K562 (cell line): Measurements from ENCODE around the gene SMOC2. TPM values are rescaled to one million over a fixed set of nuclear protein-coding genes. Genes with fewer than 3 reads are reported as not detected.

Experiments
- ATAC-seq: fragments of 200-7000 bp; cut with Tn5 transposase; 3 replicates; pipeline ENCODE4 v1.9.1; 2020; ENCODE audit warnings: moderate library complexity
- BruUV-seq: library from RNA; stranded (reverse); fragments of 400-500 nt; replicated peaks from 2 replicates; lab custom pipeline; 2021; lab: Mats Ljungman, UMichigan
- CTCF ChIA-PET: fragments of 300-600 bp; formaldehyde crosslinking; extraction: SDS; loops from one replicate; lab custom pipeline; 2021; ENCODE audit warnings: low intra/inter-chr PET ratio; lab: Yijun Ruan, JAX
- POLR2A ChIA-PET: fragments of 300-600, 350-650 bp; sonication (Branson Sonifier 250); formaldehyde crosslinking; extraction: SDS; loops from one replicate; lab custom pipeline; 2021; ENCODE audit warnings: antibody characterized with exemption, inconsistent platforms; lab: Yijun Ruan, JAX
- DNase-seq, 4 experiments: peaks; one replicate each; pipeline versions ENCODE4 v3.0.0 to v3.0.0-alpha.2; 2011 to 2018; ENCODE audit warnings: low spot score in 3 of 4, mixed read lengths in 3 of 4; ENCODE audit errors: extremely low read depth in 1 of 4
- FAIRE-seq: peaks from 2 replicates; lab custom pipeline; 2011; peaks lifted over from hg19 to GRCh38; lab: Jason Lieb, UNC
- H2AFZ ChIP-seq: 2 replicates; pipeline ENCODE4 v1.6.0; 2011; ENCODE audit warnings: low read depth, low read length, control low read depth, inconsistent platforms
- H3K27ac ChIP-seq: fragments of 200-600 bp; 3 replicates; pipeline ENCODE4 v1.8.0; 2011; ENCODE audit warnings: low read depth, mild to moderate bottlenecking, control low read depth, inconsistent platforms, low read length, moderate library complexity, mixed read lengths; ENCODE audit errors: extremely low read depth
- H3K27me3 ChIP-seq, 2 experiments: fragments of 300-600 bp in 1 of 2; 2 replicates in 1 of 2; 3 replicates in 1 of 2; pipeline versions ENCODE4 v1.6.0 to v1.8.0; 2011; ENCODE audit warnings: inconsistent platforms in 2 of 2, low read length in 2 of 2, mild to moderate bottlenecking in 1 of 2, mixed read lengths in 1 of 2, moderate library complexity in 1 of 2; ENCODE audit not compliant: control insufficient read depth in 2 of 2, insufficient read depth in 2 of 2
- H3K36me3 ChIP-seq: fragments of 300-600 bp; 3 replicates; pipeline ENCODE4 v1.8.0; 2011; ENCODE audit warnings: mild to moderate bottlenecking, low read length, inconsistent platforms; ENCODE audit not compliant: control insufficient read depth, insufficient read depth
- H3K4me1 ChIP-seq, 2 experiments: fragments of 200-600 bp in 1 of 2; replicated peaks in 1 of 2; 2 replicates in 1 of 2; 3 replicates in 1 of 2; pipeline versions ENCODE4 v1.5.1 to v1.8.0; 2011; ENCODE audit warnings: inconsistent platforms in 2 of 2, low read length in 2 of 2, mild to moderate bottlenecking in 1 of 2, mixed read lengths in 1 of 2, moderate library complexity in 1 of 2; ENCODE audit not compliant: control insufficient read depth in 2 of 2, insufficient read depth in 2 of 2
- H3K4me2 ChIP-seq: 2 replicates; pipeline ENCODE4 v1.6.1; 2011; ENCODE audit warnings: low read length, control low read depth, inconsistent platforms, mixed read lengths; ENCODE audit not compliant: insufficient read depth
- H3K4me3 ChIP-seq: fragments of 200-600 bp; sonication (generic), shearing (Covaris generic); 2 replicates; pipeline ENCODE4 v1.5.1; 2016; ENCODE audit warnings: control low read depth, inconsistent platforms
- H3K79me2 ChIP-seq: fragments of 200-600 bp; 3 replicates; pipeline ENCODE4 v1.8.0; 2011; ENCODE audit warnings: low read length, inconsistent platforms; ENCODE audit not compliant: control insufficient read depth, insufficient read depth
- H3K9ac ChIP-seq, 2 experiments: 2 replicates each; pipeline versions ENCODE4 v1.6.0 to v1.6.1; 2011; ENCODE audit warnings: low read depth in 2 of 2, low read length in 2 of 2, control low read depth in 1 of 2, inconsistent platforms in 1 of 2, mild to moderate bottlenecking in 1 of 2, mixed read lengths in 1 of 2; ENCODE audit not compliant: insufficient read depth in 1 of 2
- H3K9me1 ChIP-seq: one replicate; pipeline ENCODE4 v1.6.0; 2011; ENCODE audit warnings: inconsistent platforms, mild to moderate bottlenecking, low read length, moderate library complexity; ENCODE audit not compliant: control insufficient read depth, insufficient read depth
- H3K9me3 ChIP-seq: replicated peaks from 2 replicates; pipeline ENCODE4 v1.5.1; 2011; ENCODE audit warnings: low read depth, low read length, inconsistent platforms; ENCODE audit not compliant: control insufficient read depth, insufficient read depth
- H4K20me1 ChIP-seq: replicated peaks from 2 replicates; pipeline ENCODE4 v1.6.1; 2011; ENCODE audit warnings: low read length, inconsistent platforms, mixed read lengths; ENCODE audit not compliant: control insufficient read depth, insufficient read depth
- BCL6 ChIP-seq: fragments of 250-450 bp; sonication (Bioruptor Pico); IDR thresholded peaks from 2 replicates; pipeline ENCODE4 v1.4.0; 2020
- CTBP1 ChIP-seq: fragments of 450-650 bp; IDR thresholded peaks from 2 replicates; pipeline ENCODE4 v1.6.1; 2016; ENCODE audit warnings: borderline replicate concordance
- E2F5 ChIP-seq: sonication (generic); formaldehyde crosslinking; IDR thresholded peaks from 2 replicates; pipeline ENCODE4 v1.8.0; 2022; ENCODE audit warnings: mild to moderate bottlenecking, missing genetic modification reagents
- GABPB1 ChIP-seq: sonication (generic); formaldehyde crosslinking; IDR thresholded peaks from 2 replicates; pipeline ENCODE4 v1.8.0; 2022; ENCODE audit warnings: mild to moderate bottlenecking, missing genetic modification reagents
- HNRNPK ChIP-seq: fragments of 200-400 bp; formaldehyde crosslinking; IDR thresholded peaks from one replicate; pipeline ENCODE4 v1.6.1; 2018; ENCODE audit warnings: mild to moderate bottlenecking, low read depth, low read length; ENCODE audit not compliant: poor library complexity, severe bottlenecking
- HSF4 ChIP-seq: fragments of 250-450 bp; sonication (Bioruptor Pico); IDR thresholded peaks from 2 replicates; pipeline ENCODE4 v2.1.2; 2022; ENCODE audit warnings: mild to moderate bottlenecking, moderate library complexity, borderline replicate concordance
- MCM5 ChIP-seq: fragments of 450-650 bp; IDR thresholded peaks from 2 replicates; pipeline ENCODE4 v1.6.1; 2016; ENCODE audit warnings: low read depth
- NFYB ChIP-seq: IDR thresholded peaks from 2 replicates; pipeline ENCODE4 v1.6.1; 2011; ENCODE audit warnings: mild to moderate bottlenecking, moderate library complexity; ENCODE audit not compliant: insufficient read length; ENCODE audit errors: extremely low read depth
- PHTF2 ChIP-seq: fragments of 250-450 bp; sonication (Bioruptor Pico); IDR thresholded peaks from 2 replicates; pipeline ENCODE4 v1.5.0; 2021; ENCODE audit warnings: mild to moderate bottlenecking
- POLR2G ChIP-seq: fragments of 200-400 bp; formaldehyde crosslinking; IDR thresholded peaks from 2 replicates; pipeline ENCODE4 v1.6.1; 2017; ENCODE audit warnings: low read depth, mild to moderate bottlenecking, antibody characterized with exemption, low read length, moderate library complexity
- RBM39 ChIP-seq: fragments of 200-400 bp; formaldehyde crosslinking; optimal IDR thresholded peaks from 2 replicates; pipeline ENCODE3; 2018; ENCODE audit warnings: low read depth, low read length
- SMAD3 ChIP-seq: fragments of 450-650 bp; formaldehyde crosslinking; conservative IDR thresholded peaks from 2 replicates; pipeline ENCODE4 v1.4.0; 2020; ENCODE audit warnings: mild to moderate bottlenecking
- THAP7 ChIP-seq: fragments of 250-450 bp; sonication (Bioruptor Pico); IDR thresholded peaks from 2 replicates; pipeline ENCODE4 v1.5.0; 2021
- ZC3H4 ChIP-seq: sonication (generic); formaldehyde crosslinking; IDR thresholded peaks from 2 replicates; pipeline ENCODE4 v1.9.0; 2021; ENCODE audit warnings: missing genetic modification reagents, borderline replicate concordance
- ZNF395 ChIP-seq: fragments of 200-800 bp; sonication (Bioruptor generic); IDR thresholded peaks from 2 replicates; pipeline ENCODE4 v1.6.1; 2017; ENCODE audit warnings: missing genetic modification characterization, missing compliant biosample characterization
- ZNF764 ChIP-seq: fragments of 250-450 bp; sonication (Bioruptor Pico); IDR thresholded peaks from 2 replicates; pipeline ENCODE4 v1.4.0; 2020; ENCODE audit warnings: low read depth, mild to moderate bottlenecking, moderate library complexity
- ZSCAN29 ChIP-seq: fragments of 450-650 bp; IDR thresholded peaks from 2 replicates; pipeline ENCODE4 v1.6.1; 2017
- WGBS: fragments of 100-300 bp; shearing (Covaris generic); methylation state at CpG from one replicate; pipeline ENCODE4 v1.1.6; 2016; ENCODE audit warnings: low coverage, mixed read lengths; ENCODE audit not compliant: insufficient coverage; ENCODE audit errors: missing lambda C conversion rate; 5-methylcytosine and 5-hydroxymethylcytosine counted together
- in situ Hi-C: fragments of 300-500 bp; cut with MboI; formaldehyde crosslinking; loops from 4 replicates; pipeline ENCODE4 v1.15.0; 2018; ENCODE audit warnings: inconsistent platforms, mixed read lengths
- intact Hi-C: fragments of 100-400 bp; cut with micrococcal nuclease; formaldehyde crosslinking; loops from 2 replicates; pipeline ENCODE4 v1.14.2; 2022
- polyA plus RNA-seq, 8 experiments: library from polyadenylated mRNA; depleted of rRNA in 4 of 8; stranded (reverse) in 5 of 8; unstranded in 3 of 8; fragments of >200 nt; fragmentation: Nextera tagmentation in 2 of 8; fragmentation: Illumina TruSeq in 1 of 8; extraction: Ambion mirVana in 2 of 8; extraction: Trizol in 1 of 8; gene quantifications; 2 replicates each; pipeline versions ENCODE4 v1.2.1 to v1.2.3, GENCODE V29; 2011 to 2014; ENCODE audit warnings: inconsistent platforms in 1 of 8, missing spikeins in 1 of 8
- total RNA-seq, 7 experiments: library from RNA; depleted of rRNA in 6 of 7; stranded (reverse); fragments of >200 nt in 6 of 7; fragmentation: Illumina TruSeq in 2 of 7; extraction: Trizol in 2 of 7; gene quantifications; 2 replicates each; pipeline versions ENCODE4 v1.2.1 to v1.2.3, GENCODE V29; 2011 to 2021; ENCODE audit warnings: low replicate concordance in 1 of 7
- TF ChIP-seq, protein P1 (sequence below): fragments of 250-450 bp; sonication (Bioruptor Pico); IDR thresholded peaks from 2 replicates; pipeline ENCODE4 v1.5.0; 2020; ENCODE audit warnings: mild to moderate bottlenecking, borderline replicate concordance

SMOC2 gene
- total and polyA plus RNA-seq, 9 of the 15 experiments (the other 6 are each of a cell fraction or from before 2014, with no cell fraction given): 0.45 to 2.3 (median 1.1) TPM

GRCh38 chr6:168411793-168412192 lies 29.2 kb upstream of the SMOC2 start:
- no peak for DNase-seq
- no TSS peak for BruUV-seq

More at GRCh38 chr6:168411793-168412192, 29.2 kb upstream of the SMOC2 start:
- CTCF ChIA-PET: no interaction called here
- Histone ChIP-seq H3K4me1 (peaks cover 0 to 19% of the 10 kb centered on the region in 2 experiments; a peak in 2 of 5 replicates), H2AFZ (no peak overlapping the region), H3K36me3 (peaks cover 2% of the 10 kb centered on the region; the same call in 1 of the 3 replicates), H3K9me3 (no peaks in the 10 kb centered on the region), H3K79me2 (peaks cover 11% of the 10 kb centered on the region), H3K27ac (no peak overlapping the region), H3K4me2 (no peak overlapping the region), H3K4me3 (no peak overlapping the region), H3K9ac (no peak overlapping the region), H3K9me1 (peaks cover 3% of the 10 kb centered on the region), H4K20me1 (no peaks in the 10 kb centered on the region), H3K27me3 (peaks cover 25 to 74% of the 10 kb centered on the region in 2 experiments)
- ATAC-seq: no peak
- WGBS: 16% methylated on average over 28 of the region's 28 CpGs
- POLR2A ChIA-PET: interaction anchor here (0.6 kb wide), 1 partner anchor 18 kb away, joined by 3 read pairs; no protein-coding TSS in a partner anchor
- in situ Hi-C loops: no loop called here
- FAIRE-seq: no peak
- intact Hi-C loops: no loop called here
- TF ChIP-seq ZNF764 (CRISPR knock-in tag) (no peak), CTBP1 (no peak), HNRNPK (no peak), NFYB (no peak), HSF4 (no peak), ZNF395 (CRISPR knock-in tag) (no peak), GABPB1 (no peak), MCM5 (no peak), THAP7 (CRISPR knock-in tag) (no peak), SMAD3 (CRISPR knock-in tag) (no peak), E2F5 (CRISPR knock-in tag) (no peak), POLR2G (no peak), RBM39 (no peak), BCL6 (CRISPR knock-in tag) (no peak), PHTF2 (CRISPR knock-in tag) (no peak), ZSCAN29 (no peak), ZC3H4 (CRISPR knock-in tag) (no peak)
- TF ChIP-seq, protein P1, sequence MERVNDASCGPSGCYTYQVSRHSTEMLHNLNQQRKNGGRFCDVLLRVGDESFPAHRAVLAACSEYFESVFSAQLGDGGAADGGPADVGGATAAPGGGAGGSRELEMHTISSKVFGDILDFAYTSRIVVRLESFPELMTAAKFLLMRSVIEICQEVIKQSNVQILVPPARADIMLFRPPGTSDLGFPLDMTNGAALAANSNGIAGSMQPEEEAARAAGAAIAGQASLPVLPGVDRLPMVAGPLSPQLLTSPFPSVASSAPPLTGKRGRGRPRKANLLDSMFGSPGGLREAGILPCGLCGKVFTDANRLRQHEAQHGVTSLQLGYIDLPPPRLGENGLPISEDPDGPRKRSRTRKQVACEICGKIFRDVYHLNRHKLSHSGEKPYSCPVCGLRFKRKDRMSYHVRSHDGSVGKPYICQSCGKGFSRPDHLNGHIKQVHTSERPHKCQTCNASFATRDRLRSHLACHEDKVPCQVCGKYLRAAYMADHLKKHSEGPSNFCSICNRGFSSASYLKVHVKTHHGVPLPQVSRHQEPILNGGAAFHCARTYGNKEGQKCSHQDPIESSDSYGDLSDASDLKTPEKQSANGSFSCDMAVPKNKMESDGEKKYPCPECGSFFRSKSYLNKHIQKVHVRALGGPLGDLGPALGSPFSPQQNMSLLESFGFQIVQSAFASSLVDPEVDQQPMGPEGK (CRISPR knock-in tag): no peak
